Measurements from ENCODE around the gene CEP350. TPM values are rescaled to one million over a fixed set of nuclear protein-coding genes. Genes with fewer than 3 reads are reported as not detected.

The CEP350 gene
- total and polyA plus RNA-seq, 10 of the 15 experiments (the other 5 are each of a cell fraction or from before 2014, with no cell fraction given), result 5.2 to 46.0 (median 23.1) TPM

GRCh38 chr1:180002437-180002836, 47.8 kb downstream of the CEP350 start:
- DNase-seq (ENCODE audit: low read depth, low spot score), result no peak

More at GRCh38 chr1:180002437-180002836, 47.8 kb downstream of the CEP350 start:
- no peak for TF ChIP-seq IRF5 (IDR thresholded peaks at IDR 0.05; ENCODE audit: borderline replicate concordance)
- TF ChIP-seq SRF (IDR thresholded peaks at IDR 0.05; ENCODE audit: low read depth in 2 of 2, low read length in 2 of 2), result no peak
- TF ChIP-seq ZNF217 (IDR thresholded peaks at IDR 0.05), result no peak
- TF ChIP-seq ZNF622 (IDR thresholded peaks at IDR 0.05), result no peak
- no peak for TF ChIP-seq ZBTB33 (IDR thresholded peaks at IDR 0.05)
- no peak for TF ChIP-seq ATF3 (IDR thresholded peaks at IDR 0.05; ENCODE audit: borderline replicate concordance, extremely low read depth, low read depth, low read length)
- TF ChIP-seq ZBTB11 (CRISPR knock-in tag; IDR thresholded peaks at IDR 0.05), result no peak
- no peak for TF ChIP-seq CBX3 (IDR thresholded peaks at IDR 0.05; ENCODE audit: borderline replicate concordance, low read depth)
- no peak for TF ChIP-seq CREB1 (IDR thresholded peaks at IDR 0.05; ENCODE audit: low read depth)
- no peak for TF ChIP-seq SMARCA5 (IDR thresholded peaks at IDR 0.05)
- no peak for TF ChIP-seq HCFC1 (IDR thresholded peaks at IDR 0.05; ENCODE audit: low read length)
- TF ChIP-seq POU2F2 (IDR thresholded peaks at IDR 0.05; ENCODE audit: borderline replicate concordance, low read depth, low read length), result no peak
- no peak for TF ChIP-seq KDM1A (IDR thresholded peaks at IDR 0.05; ENCODE audit: borderline replicate concordance)
- no peak for ATAC-seq
- Histone ChIP-seq H3K9ac (ENCODE audit: control insufficient read depth, insufficient read depth, low read length) (no peak overlapping the region), H2AFZ (ENCODE audit: control insufficient read depth, low read depth, low read length) (no peak overlapping the region), H3K27me3 (replicated peaks in 1 of 2; ENCODE audit: control insufficient read depth in 2 of 2, insufficient read depth in 2 of 2, low read length in 1 of 2) (no peaks in the 10 kb centered on the region), H3K4me2 (ENCODE audit: control insufficient read depth, insufficient read depth) (peak overlapping the region; percentile 79), H3K27ac (ENCODE audit: control insufficient read depth, insufficient read depth) (peak overlapping the region; percentile 61), H3K36me3 (ENCODE audit: control insufficient read depth in 2 of 2, insufficient read depth in 2 of 2, low read length in 1 of 2) (no peaks in the 10 kb centered on the region; a peak in 2 of 4 replicates), H4K20me1 (ENCODE audit: control insufficient read depth, insufficient read depth) (no peaks in the 10 kb centered on the region), H3K9me3 (replicated peaks; ENCODE audit: control insufficient read depth, insufficient read depth, low read length) (peaks cover 1% of the 10 kb centered on the region; the same call in 1 of the 3 replicates), H3K4me3 (no peak overlapping the region; the same call in 1 of the 2 replicates), H3K4me1 (ENCODE audit: control insufficient read depth, insufficient read depth, low read length) (peaks cover 18% of the 10 kb centered on the region), H3K79me2 (ENCODE audit: control insufficient read depth, insufficient read depth, low read length) (peaks cover 6% of the 10 kb centered on the region)
- POLR2A ChIA-PET, result interaction anchor here (1.2 kb wide), 1 partner anchor 17 kb away, joined by 3 read pairs; no protein-coding TSS in a partner anchor
- RAD21 ChIA-PET (ENCODE audit: unreplicated experiment), result interaction anchor here (1.2 kb wide), 2 partner anchors 44 to 48 kb away, joined by 3 to 5 read pairs; no protein-coding TSS in a partner anchor
- CTCF ChIA-PET, result interaction anchor here (1.1 to 2.4 kb wide), 2 partner anchors 15 to 22 kb away, joined by 3 to 4 read pairs; no protein-coding TSS in a partner anchor
- intact Hi-C loops (cut with micrococcal nuclease; ENCODE audit: unreplicated experiment) (loop anchor here (2.0 kb wide), 1 partner anchor 120 kb away; the partner anchor contains the start of gene TOR1AIP1), in situ Hi-C loops (cut with MboI) (no loop called here)
- no peak for FAIRE-seq
- SMC1A ChIA-PET (ENCODE audit: uncharacterized antibody, unreplicated experiment), result interaction anchor here (1.0 to 2.4 kb wide), 7 partner anchors 8 to 120 kb away, joined by 3 to 13 read pairs (median 4); partner anchors contain the start of gene TOR1AIP1
- no TSS peak for BruUV-seq (replicated peaks)

Measured in GM12878 (cell line).